GM12872 (cell line): ENCODE measurements around the gene AFAP1L2.

Source experiments
- CTCF ChIP-seq: IDR thresholded peaks from 3 replicates; pipeline ENCODE4 v1.5.1; 2011; ENCODE audit warnings: low read depth, mild to moderate bottlenecking, low read length, moderate library complexity; ENCODE audit not compliant: insufficient read depth

AFAP1L2 gene

GRCh38 chr10:114256008-114256765 is 148.1 kb downstream of the AFAP1L2 start:
- no peak for TF ChIP-seq CTCF

- no peak for TF ChIP-seq CTCF
Measured at GRCh38 chr10:114255227-114255626, 149.1 kb downstream of the AFAP1L2 start.

- no peak for TF ChIP-seq CTCF
Measured at GRCh38 chr10:114252883-114253282, 151.4 kb downstream of the AFAP1L2 start.

GRCh38 chr10:114252092-114252491 is 152.2 kb downstream of the AFAP1L2 start:
- no peak for TF ChIP-seq CTCF

- no peak for TF ChIP-seq CTCF
Measured at GRCh38 chr10:114250716-114251115, 153.6 kb downstream of the AFAP1L2 start.

GRCh38 chr10:114250236-114250635 is 154.1 kb downstream of the AFAP1L2 start:
- TF ChIP-seq CTCF: no peak

GRCh38 chr10:114246679-114247305 is 157.5 kb downstream of the AFAP1L2 start:
- no peak for TF ChIP-seq CTCF
